ENCODE measurements around the gene FKBP4.

DNA sequence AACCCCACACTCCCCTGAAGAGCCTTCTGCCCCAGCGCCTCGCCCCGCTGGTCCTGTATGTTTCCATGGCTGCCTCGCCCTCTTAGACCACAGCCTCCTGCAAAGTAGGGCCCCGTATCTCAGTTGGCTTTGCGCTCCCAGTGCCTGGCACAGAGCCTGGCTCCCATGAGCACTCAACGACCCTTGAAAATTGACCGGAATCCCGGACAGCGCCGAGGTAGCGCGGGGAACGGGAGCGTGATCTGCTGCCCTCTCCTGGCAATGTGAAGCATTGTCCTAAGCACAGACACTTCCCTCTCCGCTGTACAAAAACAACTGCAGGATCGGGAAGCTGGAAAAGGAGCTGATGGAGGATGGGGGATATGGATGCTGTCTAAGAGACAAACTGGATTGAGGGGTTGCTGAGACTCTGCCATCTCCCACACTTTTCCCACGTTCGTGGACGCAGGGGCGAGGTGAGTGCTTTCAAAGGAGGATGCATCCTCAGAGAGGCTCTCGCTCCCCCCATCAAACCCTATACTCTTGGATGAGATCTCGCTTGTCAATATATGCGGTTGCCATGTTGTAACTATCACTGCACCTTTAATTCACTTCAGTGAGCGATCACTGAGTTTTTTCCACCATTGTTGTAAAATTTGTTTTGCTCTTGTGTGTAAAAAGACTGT lies 10.7 kb upstream of the FKBP4 start:
- TF ChIP-seq, protein P1, sequence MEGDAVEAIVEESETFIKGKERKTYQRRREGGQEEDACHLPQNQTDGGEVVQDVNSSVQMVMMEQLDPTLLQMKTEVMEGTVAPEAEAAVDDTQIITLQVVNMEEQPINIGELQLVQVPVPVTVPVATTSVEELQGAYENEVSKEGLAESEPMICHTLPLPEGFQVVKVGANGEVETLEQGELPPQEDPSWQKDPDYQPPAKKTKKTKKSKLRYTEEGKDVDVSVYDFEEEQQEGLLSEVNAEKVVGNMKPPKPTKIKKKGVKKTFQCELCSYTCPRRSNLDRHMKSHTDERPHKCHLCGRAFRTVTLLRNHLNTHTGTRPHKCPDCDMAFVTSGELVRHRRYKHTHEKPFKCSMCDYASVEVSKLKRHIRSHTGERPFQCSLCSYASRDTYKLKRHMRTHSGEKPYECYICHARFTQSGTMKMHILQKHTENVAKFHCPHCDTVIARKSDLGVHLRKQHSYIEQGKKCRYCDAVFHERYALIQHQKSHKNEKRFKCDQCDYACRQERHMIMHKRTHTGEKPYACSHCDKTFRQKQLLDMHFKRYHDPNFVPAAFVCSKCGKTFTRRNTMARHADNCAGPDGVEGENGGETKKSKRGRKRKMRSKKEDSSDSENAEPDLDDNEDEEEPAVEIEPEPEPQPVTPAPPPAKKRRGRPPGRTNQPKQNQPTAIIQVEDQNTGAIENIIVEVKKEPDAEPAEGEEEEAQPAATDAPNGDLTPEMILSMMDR (IDR thresholded peaks at IDR 0.05), result peak; percentile 97
- TF ChIP-seq EZH2 (IDR thresholded peaks at IDR 0.05; ENCODE audit: borderline replicate concordance, insufficient read depth, low read depth, low read length, poor library complexity, severe bottlenecking), result no peak

Measured in B cell (primary cell).